Activated CD4-positive, CD25-positive, alpha-beta regulatory T cell (primary cell): ENCODE results near the gene SIRPB1.
A peak's percentile ranks its signal among the peaks of the same experiment; 100 is the strongest.
"Not testable (repeated sequence)": the region's sequence is repeated elsewhere in the genome, so short reads cannot be mapped to it uniquely, and the experiment has no call there.

Experiments
- DNase-seq, 4 experiments: peaks; one replicate each; lab custom pipeline; 2025; lab: John Stamatoyannopoulos, UW

Gene SIRPB1

DNA sequence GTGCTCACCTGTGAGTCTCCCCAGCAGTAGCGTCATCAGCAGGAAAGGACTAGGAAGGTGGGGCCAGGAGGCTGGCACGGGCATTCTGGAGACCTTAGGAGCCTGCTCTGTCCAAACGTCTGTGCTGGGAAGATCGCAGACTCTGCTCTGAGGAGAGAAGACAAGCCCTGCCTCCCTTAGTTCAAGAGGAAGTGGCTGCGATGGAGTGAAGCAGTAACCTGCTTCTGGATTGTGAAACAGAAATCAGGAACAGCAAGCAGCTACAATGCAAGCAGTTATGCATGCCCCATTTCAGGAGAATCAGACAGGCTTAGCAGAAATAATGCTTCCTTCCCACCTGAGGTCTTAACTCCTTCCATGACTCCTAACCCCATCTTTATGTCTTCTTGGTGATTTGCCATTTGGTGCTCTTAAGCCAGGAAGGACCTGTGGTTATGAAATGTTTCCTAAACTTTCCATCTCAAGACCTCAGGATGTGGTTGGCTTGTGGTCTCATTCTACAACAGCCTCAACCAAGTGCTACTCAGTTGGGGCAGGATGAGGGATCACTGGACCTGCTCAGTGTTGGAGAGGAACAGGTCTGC, at the start of gene SIRPB1:
SIRPB1 (minus strand) TSS at position 149 of the 584 bp plus-strand sequence; CDS start at position 84, 65 bp downstream.
- no peak for DNase-seq

- DNase-seq: no peak
Measured at GRCh38 chr20:1669304-1669703, 49.5 kb upstream of the SIRPB1 start.

DNA sequence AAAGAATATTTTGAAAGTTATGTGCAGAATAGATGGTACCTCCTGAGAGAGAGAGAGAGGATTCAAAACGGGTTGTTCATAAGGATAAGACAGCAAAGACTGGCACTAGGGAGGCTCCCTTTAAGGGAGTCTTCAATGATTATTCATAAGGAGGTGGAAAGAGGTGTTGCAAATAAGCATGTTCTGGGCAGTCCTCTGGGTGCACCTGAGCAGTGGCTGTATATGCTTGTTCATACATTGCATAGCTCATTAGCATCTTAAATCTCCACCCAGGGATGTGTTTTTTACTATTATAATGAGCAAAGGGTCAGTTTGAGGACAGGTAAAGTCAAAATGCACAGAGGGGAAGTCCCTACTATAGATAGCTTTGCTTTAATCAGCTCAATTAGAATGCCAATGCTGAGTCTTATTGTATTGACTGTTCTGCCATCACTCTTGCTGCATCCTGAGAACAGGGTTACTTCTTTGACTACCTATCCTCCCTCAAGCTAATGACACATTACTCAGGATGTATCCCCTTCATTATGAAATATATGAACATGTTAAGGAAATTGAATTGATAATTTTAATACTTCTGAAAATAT, 47.8 kb upstream of the SIRPB1 start:
- no peak for DNase-seq

- DNase-seq: no peak
Measured at GRCh38 chr20:1666802-1667201, 47.0 kb upstream of the SIRPB1 start.

- no peak for DNase-seq
Measured at GRCh38 chr20:1665345-1665744, 45.5 kb upstream of the SIRPB1 start.

- peak in 3 of 4 experiments; percentile 11 to 22 (median 19) for DNase-seq
Measured at GRCh38 chr20:1664911-1665310, 45.1 kb upstream of the SIRPB1 start.

GRCh38 chr20:1663917-1664316, 44.1 kb upstream of the SIRPB1 start:
- DNase-seq: no peak

DNA sequence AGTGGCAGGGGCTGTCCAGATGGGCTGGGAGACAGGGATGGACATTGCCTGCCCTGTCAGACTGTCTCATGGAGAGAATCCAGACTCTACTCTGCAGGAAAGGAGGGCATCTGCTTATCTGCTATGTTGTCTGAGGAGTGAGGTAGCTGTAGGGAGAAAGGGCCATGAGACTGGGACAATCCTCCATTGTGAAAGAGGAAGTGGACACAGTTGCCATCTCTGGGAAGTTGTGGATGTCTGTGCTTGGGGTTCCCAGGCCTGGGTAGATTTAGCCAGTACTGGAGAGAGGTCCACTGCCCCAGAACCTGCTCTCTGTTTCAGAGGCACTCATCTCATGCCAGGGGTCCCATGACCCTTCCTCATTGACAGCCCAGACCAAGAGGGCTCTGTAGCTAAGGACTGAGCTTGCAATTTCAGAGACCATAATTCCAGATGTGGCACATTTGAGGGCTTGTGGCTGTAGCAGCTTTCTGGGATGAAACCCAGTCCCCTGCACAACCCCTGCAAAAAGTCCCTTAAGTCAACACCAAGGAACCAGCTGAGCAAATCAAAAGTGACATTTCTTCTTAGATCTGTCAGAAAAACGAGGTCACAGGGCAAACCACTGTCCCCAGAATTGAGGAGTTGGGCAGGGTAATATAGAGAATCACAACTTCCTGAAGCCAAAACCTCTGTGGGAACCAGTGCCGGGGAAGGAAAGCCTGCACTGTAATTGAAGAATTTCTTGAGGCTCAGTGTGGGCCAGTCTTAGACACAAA, 41.9 kb upstream of the SIRPB1 start:
- no peak for DNase-seq

GRCh38 chr20:1660246-1660645, 40.4 kb upstream of the SIRPB1 start:
- no peak for DNase-seq

DNA sequence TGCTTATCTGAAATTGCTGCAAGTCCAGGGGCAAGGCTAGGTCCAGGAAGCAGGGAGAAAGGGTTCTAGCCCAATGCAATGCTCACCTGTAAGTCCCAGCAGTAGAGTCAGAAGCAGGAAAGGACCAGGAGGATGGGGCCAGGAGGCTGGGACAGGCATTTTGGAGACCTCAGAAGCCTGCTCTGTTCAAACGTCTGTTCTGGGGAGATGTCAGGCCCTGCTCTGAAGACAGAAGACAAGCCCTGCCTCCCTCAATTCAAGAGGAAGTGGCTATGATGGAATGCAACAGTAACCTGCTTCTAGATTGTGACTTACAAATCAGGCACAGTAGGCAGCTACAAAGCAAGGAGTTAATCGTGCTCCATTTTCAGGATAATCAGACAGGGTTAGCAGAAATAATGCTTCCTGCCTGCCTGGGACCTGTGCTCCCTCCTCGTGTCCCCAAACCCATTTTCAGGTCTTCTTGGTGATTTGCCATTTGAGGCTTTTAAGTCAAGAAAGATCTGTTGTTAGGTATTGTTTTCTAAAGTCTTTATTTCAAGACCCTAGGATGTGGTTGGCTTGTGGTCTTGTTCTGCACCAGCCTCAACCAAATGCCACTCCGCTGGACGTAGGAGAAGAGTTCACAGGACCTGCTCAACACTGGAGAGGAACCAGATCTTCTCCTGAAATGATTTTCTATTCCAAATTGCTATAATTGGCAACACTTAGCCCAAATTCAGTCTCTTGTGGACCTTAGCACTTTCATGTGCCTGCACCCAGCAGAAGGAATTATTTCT, 37.9 kb upstream of the SIRPB1 start, which contains the start of gene SIRPG:
SIRPG (minus strand) TSS at position 224 of the 779 bp plus-strand sequence; CDS start at position 159, 65 bp downstream.
- DNase-seq: peak in 1 of 4 experiments; percentile 6

DNA sequence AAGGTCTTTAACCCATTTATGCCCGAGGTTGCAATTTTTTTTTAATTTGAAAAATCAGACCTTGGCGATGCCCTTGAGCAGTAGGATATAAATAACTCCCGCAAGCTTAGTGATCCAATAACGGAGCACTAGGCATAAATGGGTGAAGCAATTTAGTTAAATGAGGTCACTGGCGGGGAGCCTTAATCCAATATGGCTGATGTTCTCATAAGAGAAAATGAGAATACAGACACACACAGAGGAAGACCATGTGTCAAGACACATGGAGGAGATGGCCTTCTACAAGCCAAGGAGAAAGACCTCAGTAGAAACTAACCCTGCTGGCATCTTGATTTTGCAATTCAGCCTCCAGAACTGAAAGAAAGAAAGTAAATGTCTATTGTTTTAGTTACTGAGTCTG, 37.0 kb upstream of the SIRPB1 start:
- DNase-seq: no peak

- no peak for DNase-seq
Measured at GRCh38 chr20:1654996-1655395, 35.2 kb upstream of the SIRPB1 start.

- no peak for DNase-seq
Measured at GRCh38 chr20:1652960-1653359, 33.2 kb upstream of the SIRPB1 start.

DNA sequence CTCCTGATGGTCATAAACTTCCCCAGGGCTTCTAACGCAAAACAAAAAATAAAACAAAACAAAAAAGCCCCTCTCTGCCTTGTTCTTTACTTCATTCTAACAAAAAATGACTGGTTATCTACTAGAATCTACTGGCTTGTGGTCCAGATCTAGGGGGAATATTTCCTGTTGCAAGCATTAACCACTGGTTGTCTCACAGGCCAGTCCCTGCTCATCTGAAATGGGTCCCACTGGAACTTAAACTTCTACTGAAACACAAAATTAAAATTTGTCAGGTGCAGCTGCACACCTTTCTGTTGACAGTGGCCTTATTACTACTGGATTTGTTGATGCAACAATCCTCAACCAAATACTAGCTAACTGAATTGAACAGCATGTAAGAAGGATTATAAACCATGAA, 32.3 kb upstream of the SIRPB1 start:
- no peak for DNase-seq

- no peak for DNase-seq
Measured at GRCh38 chr20:1651268-1652058, 31.7 kb upstream of the SIRPB1 start.

- DNase-seq: no peak
Measured at GRCh38 chr20:1648101-1648500, 28.3 kb upstream of the SIRPB1 start.

- DNase-seq: no peak
Measured at GRCh38 chr20:1646975-1647431, 27.2 kb upstream of the SIRPB1 start.

- no peak for DNase-seq
Measured at GRCh38 chr20:1644101-1644962, 24.5 kb upstream of the SIRPB1 start.

GRCh38 chr20:1638643-1639042, 18.8 kb upstream of the SIRPB1 start:
- not testable (repeated sequence) for DNase-seq

DNA sequence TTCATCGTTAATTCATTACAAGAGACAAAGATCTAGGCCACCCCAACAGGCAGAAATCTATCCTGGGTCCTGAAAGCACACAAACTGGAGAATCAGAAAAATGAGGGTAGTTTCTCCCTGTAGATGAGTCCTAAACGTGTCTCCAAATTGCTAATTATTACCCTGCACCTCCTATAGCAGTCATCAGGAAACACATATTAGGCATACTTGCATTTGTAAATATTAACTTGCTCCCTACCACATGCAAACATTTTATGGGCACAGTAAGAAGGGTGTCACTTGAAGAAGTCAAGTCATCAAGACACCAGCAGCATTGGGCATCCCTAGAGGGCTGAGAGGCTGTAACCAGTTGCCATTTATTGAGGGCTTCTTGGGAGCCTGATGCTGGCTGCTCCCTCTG, 17.9 kb upstream of the SIRPB1 start:
- no peak for DNase-seq
